Fibroblast of pulmonary artery (primary cell): ENCODE data around the gene RSRC1.
"Not testable (repeated sequence)": the region's sequence is repeated elsewhere in the genome, so short reads cannot be mapped to it uniquely, and the experiment has no call there.

Experiments used
- DNase-seq: peaks from one replicate; pipeline ENCODE4 v3.0.0-alpha.2; 2010; ENCODE audit warnings: low read depth
- H3K4me3 ChIP-seq: replicated peaks from 2 replicates; pipeline ENCODE4 v1.5.1; 2011; ENCODE audit warnings: low read depth, mild to moderate bottlenecking, control low read depth, low read length, moderate library complexity
- TF ChIP-seq, protein P1 (sequence below): IDR thresholded peaks from 2 replicates; pipeline ENCODE4 v1.5.1; 2011; ENCODE audit warnings: mild to moderate bottlenecking, control low read depth, low read length, inconsistent platforms; ENCODE audit errors: missing control alignments

RSRC1 gene, protein sequence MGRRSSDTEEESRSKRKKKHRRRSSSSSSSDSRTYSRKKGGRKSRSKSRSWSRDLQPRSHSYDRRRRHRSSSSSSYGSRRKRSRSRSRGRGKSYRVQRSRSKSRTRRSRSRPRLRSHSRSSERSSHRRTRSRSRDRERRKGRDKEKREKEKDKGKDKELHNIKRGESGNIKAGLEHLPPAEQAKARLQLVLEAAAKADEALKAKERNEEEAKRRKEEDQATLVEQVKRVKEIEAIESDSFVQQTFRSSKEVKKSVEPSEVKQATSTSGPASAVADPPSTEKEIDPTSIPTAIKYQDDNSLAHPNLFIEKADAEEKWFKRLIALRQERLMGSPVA

GRCh38 chr3:158109804-158110657 is at the start of gene RSRC1:
TSS of gene RSRC1 (plus strand) at chr3:158110089. CDS start at chr3:158122105, 12,016 bp downstream.
- TF ChIP-seq, protein P1, sequence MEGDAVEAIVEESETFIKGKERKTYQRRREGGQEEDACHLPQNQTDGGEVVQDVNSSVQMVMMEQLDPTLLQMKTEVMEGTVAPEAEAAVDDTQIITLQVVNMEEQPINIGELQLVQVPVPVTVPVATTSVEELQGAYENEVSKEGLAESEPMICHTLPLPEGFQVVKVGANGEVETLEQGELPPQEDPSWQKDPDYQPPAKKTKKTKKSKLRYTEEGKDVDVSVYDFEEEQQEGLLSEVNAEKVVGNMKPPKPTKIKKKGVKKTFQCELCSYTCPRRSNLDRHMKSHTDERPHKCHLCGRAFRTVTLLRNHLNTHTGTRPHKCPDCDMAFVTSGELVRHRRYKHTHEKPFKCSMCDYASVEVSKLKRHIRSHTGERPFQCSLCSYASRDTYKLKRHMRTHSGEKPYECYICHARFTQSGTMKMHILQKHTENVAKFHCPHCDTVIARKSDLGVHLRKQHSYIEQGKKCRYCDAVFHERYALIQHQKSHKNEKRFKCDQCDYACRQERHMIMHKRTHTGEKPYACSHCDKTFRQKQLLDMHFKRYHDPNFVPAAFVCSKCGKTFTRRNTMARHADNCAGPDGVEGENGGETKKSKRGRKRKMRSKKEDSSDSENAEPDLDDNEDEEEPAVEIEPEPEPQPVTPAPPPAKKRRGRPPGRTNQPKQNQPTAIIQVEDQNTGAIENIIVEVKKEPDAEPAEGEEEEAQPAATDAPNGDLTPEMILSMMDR = no peak
- DNase-seq = peak; percentile 91
- H3K4me3 ChIP-seq = peak within 1 kb of the TSS; percentile 90

- not testable (repeated sequence) for DNase-seq, H3K4me3 ChIP-seq
These were observed 44.3 kb upstream of the RSRC1 start for GRCh38 chr3:158065574-158065973.

- no peak overlapping the region for H3K4me3 ChIP-seq
- TF ChIP-seq, protein P1 = no peak
- no peak for DNase-seq
These were observed 37.1 kb upstream of the RSRC1 start for GRCh38 chr3:158072790-158073189.

DNA sequence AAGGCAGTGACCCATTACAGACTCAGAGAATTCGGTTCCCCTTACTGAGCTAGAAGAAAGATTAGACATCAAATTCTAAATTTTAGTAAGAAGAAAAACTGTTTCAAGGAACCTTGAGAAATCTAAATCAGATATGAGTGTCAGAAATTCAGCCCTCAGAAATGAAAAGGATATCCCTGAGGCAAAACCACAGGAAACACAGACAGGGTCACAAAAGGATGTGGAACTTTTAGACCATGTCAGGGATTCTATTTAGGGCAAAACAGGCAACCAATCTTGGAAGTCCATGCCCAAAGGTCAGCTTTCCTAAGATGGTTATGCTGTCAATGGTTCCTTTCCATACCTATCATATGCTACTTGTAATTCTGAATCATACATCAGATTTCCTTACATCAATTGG is 35.3 kb upstream of the RSRC1 start:
- H3K4me3 ChIP-seq = no peak overlapping the region
- TF ChIP-seq, protein P1 = no peak
- no peak for DNase-seq

- H3K4me3 ChIP-seq = no peak overlapping the region
- DNase-seq = no peak
- TF ChIP-seq, protein P1 = no peak
These were observed 30.3 kb upstream of the RSRC1 start for GRCh38 chr3:158079599-158079998.

- no peak for DNase-seq
- H3K4me3 ChIP-seq = no peak overlapping the region
- TF ChIP-seq, protein P1 = no peak
These were observed 25.2 kb upstream of the RSRC1 start for GRCh38 chr3:158084651-158085050.

GRCh38 chr3:158085358-158085757 is 24.5 kb upstream of the RSRC1 start:
- DNase-seq = no peak
- TF ChIP-seq, protein P1 = no peak
- H3K4me3 ChIP-seq = no peak overlapping the region
